Measurements from ENCODE around the gene RYR1. TPM values are rescaled to one million over a fixed set of nuclear protein-coding genes. Genes with fewer than 3 reads are reported as not detected.

RYR1 gene
- total and polyA plus RNA-seq, 4 donors: 2.8 to 7.6 (median 4.0) TPM

GRCh38 chr19:38457202-38457601 lies 23.7 kb downstream of the RYR1 start:
- WGBS, 2 donors: 62 to 83% methylated on average over 5 of the region's 5 CpGs

GRCh38 chr19:38457690-38458405 lies 24.4 kb downstream of the RYR1 start:
- H3K36me3 ChIP-seq (ENCODE audit: control insufficient read depth in 4 of 4, insufficient read depth in 4 of 4, low read length in 4 of 4): no peaks in the 10 kb centered on the region
- DNase-seq: no peak
- no peak overlapping the region for H3K9ac ChIP-seq (ENCODE audit: insufficient read depth in 1 of 2, low read length in 2 of 2)
- H3K4me3 ChIP-seq: no peak overlapping the region
- no peak for TF ChIP-seq CTCF (IDR thresholded peaks at IDR 0.05; ENCODE audit: control extremely low read depth, extremely low read depth)
- 90 to 93% methylated on average over 15 of the region's 15 CpGs for WGBS, 2 donors
- no peaks in the 10 kb centered on the region for H3K4me1 ChIP-seq (ENCODE audit: control insufficient read depth in 5 of 5, insufficient read depth in 5 of 5, low read length in 5 of 5)
- H3K27ac ChIP-seq (ENCODE audit: low read depth in 1 of 2, low read length in 1 of 2): no peak overlapping the region
- peaks cover 0 to 1% (median 0%) of the 10 kb centered on the region in 4 donors for H3K9me3 ChIP-seq (ENCODE audit: control insufficient read depth in 4 of 4, insufficient read depth in 3 of 4, low read length in 3 of 4)
- H3K27me3 ChIP-seq (ENCODE audit: control insufficient read depth in 3 of 3, insufficient read depth in 3 of 3, low read length in 2 of 3): peaks cover 0 to 4% (median 0%) of the 10 kb centered on the region in 3 donors
- ATAC-seq (ENCODE audit: insufficient read depth, low FRiP score): no peak

More at GRCh38 chr19:38457202-38457601, 23.7 kb downstream of the RYR1 start:
- Histone ChIP-seq H3K4me1 (ENCODE audit: control insufficient read depth in 5 of 5, insufficient read depth in 5 of 5, low read length in 5 of 5) (no peaks in the 10 kb centered on the region), H3K27me3 (ENCODE audit: control insufficient read depth in 3 of 3, insufficient read depth in 3 of 3, low read length in 2 of 3) (peaks cover 0 to under 1% (median 0%) of the 10 kb centered on the region in 3 donors), H3K36me3 (ENCODE audit: control insufficient read depth in 4 of 4, insufficient read depth in 4 of 4, low read length in 4 of 4) (no peaks in the 10 kb centered on the region), H3K9ac (ENCODE audit: insufficient read depth in 1 of 2, low read length in 2 of 2) (no peak overlapping the region), H3K9me3 (ENCODE audit: control insufficient read depth in 4 of 4, insufficient read depth in 3 of 4, low read length in 3 of 4) (peaks cover 0 to 1% (median 0%) of the 10 kb centered on the region in 4 donors), H3K27ac (ENCODE audit: low read depth in 1 of 2, low read length in 1 of 2) (no peak overlapping the region), H3K4me3 (no peak overlapping the region)
- no peak for TF ChIP-seq CTCF (IDR thresholded peaks at IDR 0.05; ENCODE audit: control extremely low read depth, extremely low read depth)
- no peak for ATAC-seq (ENCODE audit: insufficient read depth, low FRiP score)
- DNase-seq: no peak

GRCh38 chr19:38458991-38459390 lies 25.5 kb downstream of the RYR1 start:
- H3K9ac ChIP-seq (ENCODE audit: insufficient read depth in 1 of 2, low read length in 2 of 2): no peak overlapping the region
- H3K27ac ChIP-seq (ENCODE audit: low read depth in 1 of 2, low read length in 1 of 2): no peak overlapping the region
- no peak for TF ChIP-seq CTCF (IDR thresholded peaks at IDR 0.05; ENCODE audit: control extremely low read depth, extremely low read depth)
- H3K27me3 ChIP-seq (ENCODE audit: control insufficient read depth in 3 of 3, insufficient read depth in 3 of 3, low read length in 2 of 3): peaks cover 0 to 4% (median 0%) of the 10 kb centered on the region in 3 donors
- WGBS, 2 donors: 83 to 84% methylated on average over 13 of the region's 13 CpGs
- DNase-seq: no peak
- H3K9me3 ChIP-seq (ENCODE audit: control insufficient read depth in 4 of 4, insufficient read depth in 3 of 4, low read length in 3 of 4): peaks cover 0 to 1% (median 0%) of the 10 kb centered on the region in 4 donors
- H3K4me3 ChIP-seq: no peak overlapping the region
- no peaks in the 10 kb centered on the region for H3K36me3 ChIP-seq (ENCODE audit: control insufficient read depth in 4 of 4, insufficient read depth in 4 of 4, low read length in 4 of 4)
- H3K4me1 ChIP-seq (ENCODE audit: control insufficient read depth in 5 of 5, insufficient read depth in 5 of 5, low read length in 5 of 5): no peaks in the 10 kb centered on the region
- no peak for ATAC-seq (ENCODE audit: insufficient read depth, low FRiP score)
